HG03108 (cell line): ENCODE measurements around the gene TNFRSF1B.

Experiments
- ATAC-seq: cut with Tn5 transposase; IDR thresholded peaks from one replicate; pipeline ENCODE4 v1.9.1; 2021; ENCODE audit warnings: moderate library complexity; ENCODE audit not compliant: unreplicated experiment

Gene TNFRSF1B

DNA sequence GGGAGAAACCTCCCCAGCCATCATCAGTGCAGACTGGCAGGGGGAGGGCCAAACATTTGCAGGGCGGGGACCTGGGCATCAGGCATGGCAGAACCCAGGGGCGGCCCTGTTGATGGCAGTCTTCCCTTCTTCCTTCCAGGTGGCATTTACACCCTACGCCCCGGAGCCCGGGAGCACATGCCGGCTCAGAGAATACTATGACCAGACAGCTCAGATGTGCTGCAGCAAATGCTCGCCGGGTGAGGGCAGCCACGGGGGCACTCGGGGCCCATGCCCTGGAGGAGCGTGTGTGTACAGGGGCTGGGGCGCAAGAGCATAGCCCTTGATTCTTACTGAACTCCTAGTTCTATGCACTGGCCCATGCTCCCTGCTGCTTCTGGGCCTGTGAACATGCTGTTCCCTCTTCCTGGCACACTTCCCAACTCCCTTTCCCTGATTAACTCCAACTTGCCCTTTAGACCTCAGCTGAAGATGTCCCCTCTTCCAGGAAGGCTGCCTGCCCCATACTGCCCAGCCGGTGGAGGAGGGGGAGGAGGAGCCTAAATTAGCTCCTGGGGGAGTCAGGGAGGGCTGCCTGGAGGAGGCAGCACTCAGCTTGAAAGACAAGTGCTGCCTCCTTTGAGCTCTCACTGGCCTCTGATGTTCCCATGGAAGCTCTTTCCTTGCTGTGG is 22.0 kb downstream of the TNFRSF1B start:
- ATAC-seq, result no peak

DNA sequence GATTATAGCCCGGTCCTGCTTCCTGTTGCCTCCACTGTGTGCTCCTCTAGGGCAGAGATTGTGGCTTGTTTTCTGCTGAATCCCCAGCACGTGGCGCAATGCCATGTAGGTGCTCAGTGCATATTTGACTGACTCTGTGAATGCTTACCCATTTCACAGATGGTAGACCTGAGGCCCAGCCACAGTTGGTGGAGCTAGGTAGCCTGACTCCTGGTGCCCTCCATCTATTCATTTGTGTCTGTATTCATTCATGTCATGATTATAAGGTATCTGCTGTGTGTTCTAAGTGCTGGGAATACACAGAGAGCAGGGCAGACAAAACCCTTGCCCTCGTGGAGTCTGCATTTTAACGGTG is 22.5 kb downstream of the TNFRSF1B start:
- no peak for ATAC-seq

DNA sequence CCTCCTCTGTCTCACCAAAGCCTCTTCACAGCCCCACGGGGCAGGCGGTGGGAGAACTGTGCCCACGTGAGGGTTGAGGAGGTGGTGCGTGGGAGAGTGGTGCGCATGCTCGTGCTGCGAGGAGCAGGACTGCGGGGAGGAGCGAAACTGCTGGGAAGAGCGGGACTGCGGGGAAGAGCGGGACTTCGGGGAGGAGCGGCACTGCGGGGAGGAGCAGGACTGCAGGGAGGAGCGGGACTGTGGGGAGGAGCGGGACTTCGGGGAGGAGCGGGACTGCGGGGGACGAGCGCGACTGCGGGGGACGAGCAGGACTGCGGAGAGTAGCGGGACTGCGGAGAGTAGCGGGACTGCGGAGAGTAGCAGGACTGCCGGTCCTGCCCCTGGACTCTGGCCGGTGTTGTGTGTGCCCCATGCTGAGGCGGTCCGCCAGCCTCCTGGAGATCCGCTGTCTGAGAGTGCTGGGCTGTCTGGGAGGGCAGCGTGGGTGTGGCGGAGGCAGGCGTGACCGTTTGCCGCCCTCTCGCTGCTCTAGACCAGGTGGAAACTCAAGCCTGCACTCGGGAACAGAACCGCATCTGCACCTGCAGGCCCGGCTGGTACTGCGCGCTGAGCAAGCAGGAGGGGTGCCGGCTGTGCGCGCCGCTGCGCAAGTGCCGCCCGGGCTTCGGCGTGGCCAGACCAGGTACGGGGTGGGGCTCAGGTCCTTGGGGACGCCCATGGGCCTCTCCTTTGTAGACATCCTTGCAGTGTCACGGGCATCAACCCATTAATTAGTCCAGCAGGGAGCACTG is 24.6 kb downstream of the TNFRSF1B start:
- no peak for ATAC-seq

DNA sequence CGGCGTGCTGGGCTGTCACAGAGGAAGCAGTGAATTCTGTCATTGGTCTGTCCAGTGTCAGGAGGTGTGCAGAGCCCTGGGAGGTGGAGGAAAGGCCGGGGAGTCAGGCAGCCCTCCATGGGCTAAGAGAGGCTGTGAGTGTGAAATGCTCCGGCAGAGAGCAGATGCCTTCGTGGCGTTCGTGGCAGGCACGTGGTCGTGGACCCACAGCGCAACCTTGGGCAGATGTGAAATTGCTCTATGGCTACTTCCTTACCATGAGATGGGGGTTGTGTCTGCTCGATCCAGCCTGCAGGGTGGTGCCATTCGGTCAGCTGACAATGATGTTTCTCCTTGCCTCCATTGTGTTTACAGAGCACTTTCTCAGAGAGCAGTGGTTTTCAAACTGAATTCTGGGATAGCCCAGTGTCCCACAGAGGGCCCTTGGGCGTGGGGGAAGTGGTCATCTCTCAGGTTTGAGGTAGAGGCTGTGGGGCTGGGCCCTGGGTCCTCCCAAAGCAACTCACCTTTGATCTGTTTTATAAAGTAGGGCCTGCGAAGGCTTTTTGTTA is 27.9 kb downstream of the TNFRSF1B start:
- no peak for ATAC-seq

DNA sequence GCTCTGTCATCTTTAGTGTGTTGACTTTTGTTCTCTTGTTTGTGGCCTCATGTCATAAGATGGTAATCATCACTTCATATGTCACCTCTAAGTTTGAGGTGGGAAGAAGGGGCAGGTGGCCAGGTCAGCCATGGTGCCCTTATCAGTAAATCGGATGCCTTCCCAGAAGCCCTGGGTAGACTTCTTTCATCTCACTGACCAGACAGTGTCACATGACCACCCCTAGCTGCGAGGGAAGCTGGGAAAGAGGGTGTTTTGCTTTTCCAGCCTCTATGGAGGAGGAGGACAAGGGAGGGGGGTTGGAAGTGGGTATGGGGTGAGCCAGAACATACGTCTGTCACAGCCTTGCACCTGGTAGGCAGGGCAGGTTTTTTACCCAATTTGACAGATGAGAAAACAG is 28.6 kb downstream of the TNFRSF1B start:
- no peak for ATAC-seq

DNA sequence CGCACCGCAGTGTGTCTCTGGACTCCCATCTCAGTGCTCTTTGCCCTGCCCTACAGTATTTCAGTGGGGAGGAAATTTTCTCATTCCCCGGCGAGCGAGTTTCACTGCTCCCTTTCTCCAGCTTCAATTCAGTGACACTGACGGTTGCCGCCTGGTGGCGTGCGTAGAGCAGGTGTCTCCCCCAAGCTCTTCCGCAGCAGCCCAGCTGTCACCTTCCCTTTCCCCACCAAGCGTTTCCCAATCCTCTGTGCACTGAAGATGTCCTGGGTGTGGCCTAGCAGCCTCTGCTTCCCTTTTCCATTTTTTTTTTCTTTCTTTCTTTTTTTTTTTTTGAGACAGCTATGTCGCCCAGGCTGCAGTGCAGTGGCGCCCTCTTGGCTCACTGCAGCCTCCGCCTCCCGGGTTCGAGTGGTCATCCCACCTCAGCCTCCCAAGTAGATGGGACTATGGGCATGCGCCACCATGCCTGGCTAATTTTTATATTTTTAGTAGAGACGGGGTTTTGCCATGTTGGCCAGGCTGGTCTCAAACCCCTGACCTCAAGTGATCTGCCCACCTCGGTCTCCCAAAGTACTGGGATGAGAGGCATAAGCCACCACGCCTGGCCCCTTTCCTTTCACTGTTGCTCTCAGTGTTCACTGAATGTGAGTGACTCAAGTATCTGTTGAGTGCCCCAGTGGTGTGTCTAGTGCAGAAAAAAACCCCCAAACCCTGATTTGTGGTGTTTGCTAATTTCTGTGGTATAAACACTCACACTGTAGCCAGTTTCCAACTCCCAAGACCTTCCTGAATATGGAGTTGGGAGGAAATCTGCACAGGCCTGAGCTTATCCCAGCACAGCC is 30.1 kb downstream of the TNFRSF1B start:
- ATAC-seq, result no peak

DNA sequence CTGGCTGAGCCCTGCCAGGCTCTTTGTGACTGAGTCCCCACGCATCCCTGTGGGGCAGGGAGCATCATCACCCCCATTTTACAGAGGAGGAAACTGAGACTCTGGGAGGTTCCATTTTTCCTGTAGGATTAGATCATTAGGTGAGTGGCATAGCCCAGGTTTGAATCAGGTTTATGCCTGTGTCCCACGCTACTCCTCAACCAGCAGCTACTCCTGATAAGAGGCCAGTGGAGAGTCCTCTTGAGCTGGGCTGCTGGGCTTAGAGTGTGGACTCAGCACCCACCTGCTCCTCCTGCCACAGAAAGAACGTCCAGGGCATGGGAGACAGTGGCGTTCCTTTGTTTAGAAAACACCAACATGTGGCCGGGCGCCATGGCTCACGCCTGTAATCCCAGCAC is 30.7 kb downstream of the TNFRSF1B start:
- ATAC-seq, result no peak

DNA sequence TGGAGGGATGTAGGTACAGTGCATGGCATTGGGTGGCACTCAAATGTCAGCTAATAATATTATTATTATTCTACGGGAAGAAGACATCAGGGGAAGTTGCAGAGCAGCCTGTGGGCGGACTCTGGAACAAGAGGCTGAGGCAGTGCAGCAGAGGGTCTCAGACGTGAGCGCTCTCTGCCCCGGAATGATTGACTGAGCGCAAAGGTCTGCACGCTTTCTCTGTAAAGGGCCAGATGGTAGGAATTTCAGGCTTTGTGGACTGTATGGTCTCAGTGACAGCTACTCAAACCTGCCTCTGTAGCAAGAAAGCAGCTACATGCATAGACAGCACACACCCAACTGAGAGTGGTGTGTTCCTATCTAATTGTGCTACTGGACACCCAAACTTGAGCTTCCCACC is 33.4 kb downstream of the TNFRSF1B start:
- no peak for ATAC-seq

DNA sequence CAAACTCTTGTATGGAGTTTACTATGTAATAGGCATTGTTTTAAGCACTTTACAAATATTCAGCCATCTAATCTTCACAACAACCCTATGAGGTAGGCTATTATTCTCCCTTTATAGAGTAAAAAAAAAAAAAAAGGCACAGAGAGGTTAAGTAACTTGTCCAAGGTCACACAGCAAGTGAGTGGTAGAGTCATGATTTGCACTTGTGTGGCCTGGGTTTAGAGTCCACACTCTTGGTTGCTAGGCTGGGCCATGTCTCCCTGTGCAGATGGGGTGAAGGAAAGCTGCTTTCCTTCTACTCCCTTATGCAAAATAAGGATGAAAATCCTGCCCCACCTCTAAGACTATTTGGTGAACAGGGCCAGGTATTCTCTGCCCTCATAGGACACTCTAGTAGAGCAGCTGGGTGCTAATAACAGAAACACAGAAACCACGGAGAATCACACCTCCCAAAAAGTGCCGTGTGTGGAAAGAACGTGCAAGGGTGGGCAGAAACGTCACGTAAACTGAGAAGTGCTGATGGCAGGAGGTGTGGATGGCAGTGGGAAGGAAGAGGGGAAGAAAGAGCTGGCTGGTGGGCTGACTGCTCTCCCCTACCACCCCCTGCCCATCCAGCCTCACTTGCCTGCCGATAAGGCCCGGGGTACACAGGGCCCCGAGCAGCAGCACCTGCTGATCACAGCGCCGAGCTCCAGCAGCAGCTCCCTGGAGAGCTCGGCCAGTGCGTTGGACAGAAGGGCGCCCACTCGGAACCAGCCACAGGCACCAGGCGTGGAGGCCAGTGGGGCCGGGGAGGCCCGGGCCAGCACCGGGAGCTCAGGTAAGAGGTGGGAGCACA is 34.8 kb downstream of the TNFRSF1B start:
- ATAC-seq, result no peak

DNA sequence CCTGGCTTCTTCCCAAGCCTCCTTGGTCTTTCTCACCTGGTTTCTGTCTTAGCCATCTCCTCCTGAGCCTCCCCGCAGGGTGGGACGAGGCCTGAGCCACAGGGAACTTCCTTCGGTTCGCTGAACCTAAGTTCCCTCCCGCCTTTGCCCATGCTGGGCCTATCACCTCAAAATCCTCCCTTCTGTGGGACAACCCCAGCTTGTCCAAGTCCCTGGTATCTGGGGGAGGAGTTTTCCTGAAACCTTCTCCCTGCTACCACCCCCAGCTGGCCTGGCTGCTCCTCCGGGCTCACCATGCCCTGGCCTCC is 35.4 kb downstream of the TNFRSF1B start:
- no peak for ATAC-seq

DNA sequence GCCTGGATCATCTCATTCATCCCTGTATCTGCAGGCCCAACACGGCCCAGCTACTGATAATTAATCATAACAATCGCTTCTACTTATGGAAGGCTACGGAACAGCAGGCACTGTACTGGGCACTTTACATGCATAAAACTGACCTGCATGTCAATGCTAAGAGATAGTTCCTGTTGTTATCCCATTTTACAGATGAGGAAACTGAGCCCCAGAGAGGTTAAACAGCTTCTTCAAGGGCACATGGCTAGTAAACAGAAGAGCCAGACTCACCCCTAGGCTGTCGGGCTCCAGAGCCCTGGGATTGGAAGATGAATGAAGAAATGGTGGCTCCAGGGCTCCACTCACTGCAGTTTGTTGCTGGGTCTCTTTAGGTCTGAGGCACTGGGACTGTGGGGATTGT is 35.8 kb downstream of the TNFRSF1B start:
- no peak for ATAC-seq

DNA sequence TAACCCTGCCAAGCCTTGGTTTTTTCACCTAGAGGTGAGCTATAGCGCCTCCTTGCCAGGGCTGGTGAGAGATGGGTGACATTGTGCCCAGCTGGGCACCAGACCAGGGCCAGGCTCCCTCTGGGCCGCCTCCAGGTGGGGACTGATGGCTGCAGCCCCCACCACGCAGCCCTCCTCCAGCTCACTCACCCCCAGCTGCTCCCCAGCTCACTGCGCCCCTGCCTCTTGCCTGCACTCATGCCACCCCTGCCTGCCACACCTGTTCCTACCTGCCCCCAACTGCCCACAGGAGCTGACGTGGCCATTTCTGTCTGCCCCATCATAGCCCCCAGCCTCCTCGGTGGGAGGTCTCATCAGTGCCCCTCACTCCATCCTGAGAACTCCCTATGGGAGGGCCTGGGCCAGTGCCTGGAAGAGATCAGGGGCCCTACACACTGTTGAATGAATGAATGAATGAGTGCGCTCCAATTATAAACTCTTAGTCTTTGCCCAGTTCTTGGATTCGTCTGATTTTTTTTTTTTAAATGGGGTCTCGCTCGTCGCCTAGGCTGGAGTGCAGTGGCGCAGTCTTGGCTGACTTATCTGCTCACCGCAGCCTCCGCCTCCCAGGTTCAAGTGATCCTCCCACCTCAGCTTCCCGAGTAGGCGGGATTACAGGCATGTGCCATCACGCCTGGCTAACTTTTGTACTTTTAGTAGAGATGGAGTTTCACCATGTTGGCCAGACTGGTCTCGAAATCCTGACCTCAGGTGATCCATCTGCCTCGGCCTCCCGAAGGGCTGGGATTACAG is 36.6 kb downstream of the TNFRSF1B start:
- no peak for ATAC-seq

DNA sequence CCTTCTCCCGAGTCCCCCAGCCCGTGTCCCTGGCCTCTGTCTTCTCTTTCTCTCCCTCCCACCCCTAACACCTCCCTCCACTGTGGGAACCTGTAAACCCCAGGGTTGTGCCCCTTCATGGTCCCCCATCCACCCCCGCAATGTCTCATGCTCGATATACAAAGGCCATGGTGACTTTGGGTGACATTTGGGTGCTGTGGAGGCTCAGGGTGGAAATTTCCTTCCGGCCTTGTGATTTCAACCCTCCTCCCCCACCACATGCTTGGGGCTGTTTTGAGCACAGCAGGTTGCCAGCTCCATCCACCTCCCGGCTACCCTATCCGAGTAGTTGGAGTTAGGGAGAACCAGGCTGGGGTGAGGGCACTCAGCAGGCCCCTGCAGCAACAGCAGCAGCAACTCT is 37.3 kb downstream of the TNFRSF1B start:
- ATAC-seq, result no peak

DNA sequence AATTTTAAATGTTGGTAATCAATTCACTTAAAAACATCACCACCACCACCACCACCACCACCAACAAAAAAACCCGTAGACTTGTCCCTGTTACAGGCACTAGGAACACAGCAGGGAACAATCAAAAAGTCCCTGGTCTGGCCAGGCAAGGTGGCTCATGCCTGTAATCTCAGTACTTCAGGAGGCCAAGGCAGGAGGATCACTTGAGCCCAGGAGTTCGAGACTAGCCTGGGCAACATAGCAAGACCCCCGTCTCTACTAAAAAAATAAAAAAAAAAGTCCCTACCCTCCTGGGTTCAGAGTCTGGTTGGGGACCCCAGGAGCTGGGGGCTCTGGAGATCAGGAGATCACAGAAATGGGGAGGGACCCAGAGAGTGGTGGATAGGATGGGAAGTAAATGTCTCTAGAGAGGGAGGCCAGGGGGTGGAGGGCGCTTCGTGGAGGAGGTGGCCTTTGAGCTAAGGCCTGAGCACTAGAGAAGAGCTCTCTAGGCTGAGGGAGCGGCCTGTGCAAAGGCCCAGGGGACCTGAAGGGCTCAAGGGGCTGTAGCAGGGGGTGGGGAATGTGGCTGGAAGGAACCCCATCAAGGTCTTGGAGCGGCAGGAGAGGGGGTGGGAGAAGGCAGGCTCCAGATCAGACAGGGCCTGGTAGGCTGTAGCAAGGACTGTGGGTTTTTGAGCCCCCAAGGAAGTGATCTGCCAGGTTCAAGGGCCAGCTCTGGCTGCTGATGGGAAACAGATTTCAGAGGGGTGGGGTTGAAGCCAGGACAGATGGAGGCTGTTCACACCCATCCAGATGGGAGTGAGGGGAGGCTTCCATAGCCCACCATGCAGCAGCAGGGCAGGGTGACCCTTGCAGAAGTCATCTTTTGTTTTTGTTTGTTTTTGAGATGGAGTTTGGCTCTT is 38.2 kb downstream of the TNFRSF1B start:
- ATAC-seq, result no peak

DNA sequence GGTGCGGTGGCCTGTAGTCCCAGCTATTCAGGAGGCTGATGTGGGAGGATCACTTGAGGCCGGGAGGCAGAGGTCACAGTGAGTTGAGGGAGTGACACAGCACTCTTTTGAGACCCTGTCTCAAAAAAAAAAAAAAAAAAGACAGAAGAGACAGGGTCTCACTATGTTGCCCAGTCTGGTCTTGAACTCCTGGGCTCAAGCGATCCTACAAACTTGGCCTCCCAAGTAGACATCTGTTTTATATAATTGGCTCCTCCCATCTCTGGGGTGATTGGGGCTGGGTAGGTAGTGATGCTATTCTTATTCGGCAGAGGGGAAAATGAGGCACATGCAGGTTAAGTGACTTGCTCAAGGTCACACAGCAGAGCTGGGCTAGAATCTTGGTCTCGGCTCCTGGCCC is 39.4 kb downstream of the TNFRSF1B start:
- ATAC-seq, result no peak

DNA sequence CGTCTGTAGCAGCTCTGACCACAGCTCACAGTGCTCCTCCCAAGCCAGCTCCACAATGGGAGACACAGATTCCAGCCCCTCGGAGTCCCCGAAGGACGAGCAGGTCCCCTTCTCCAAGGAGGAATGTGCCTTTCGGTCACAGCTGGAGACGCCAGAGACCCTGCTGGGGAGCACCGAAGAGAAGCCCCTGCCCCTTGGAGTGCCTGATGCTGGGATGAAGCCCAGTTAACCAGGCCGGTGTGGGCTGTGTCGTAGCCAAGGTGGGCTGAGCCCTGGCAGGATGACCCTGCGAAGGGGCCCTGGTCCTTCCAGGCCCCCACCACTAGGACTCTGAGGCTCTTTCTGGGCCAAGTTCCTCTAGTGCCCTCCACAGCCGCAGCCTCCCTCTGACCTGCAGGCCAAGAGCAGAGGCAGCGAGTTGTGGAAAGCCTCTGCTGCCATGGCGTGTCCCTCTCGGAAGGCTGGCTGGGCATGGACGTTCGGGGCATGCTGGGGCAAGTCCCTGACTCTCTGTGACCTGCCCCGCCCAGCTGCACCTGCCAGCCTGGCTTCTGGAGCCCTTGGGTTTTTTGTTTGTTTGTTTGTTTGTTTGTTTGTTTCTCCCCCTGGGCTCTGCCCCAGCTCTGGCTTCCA is 40.1 kb downstream of the TNFRSF1B start:
- ATAC-seq, result no peak

DNA sequence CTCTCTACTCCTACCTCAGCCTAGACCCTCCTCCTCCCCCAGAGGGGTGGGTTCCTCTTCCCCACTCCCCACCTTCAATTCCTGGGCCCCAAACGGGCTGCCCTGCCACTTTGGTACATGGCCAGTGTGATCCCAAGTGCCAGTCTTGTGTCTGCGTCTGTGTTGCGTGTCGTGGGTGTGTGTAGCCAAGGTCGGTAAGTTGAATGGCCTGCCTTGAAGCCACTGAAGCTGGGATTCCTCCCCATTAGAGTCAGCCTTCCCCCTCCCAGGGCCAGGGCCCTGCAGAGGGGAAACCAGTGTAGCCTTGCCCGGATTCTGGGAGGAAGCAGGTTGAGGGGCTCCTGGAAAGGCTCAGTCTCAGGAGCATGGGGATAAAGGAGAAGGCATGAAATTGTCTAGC is 41.5 kb downstream of the TNFRSF1B start:
- no peak for ATAC-seq

DNA sequence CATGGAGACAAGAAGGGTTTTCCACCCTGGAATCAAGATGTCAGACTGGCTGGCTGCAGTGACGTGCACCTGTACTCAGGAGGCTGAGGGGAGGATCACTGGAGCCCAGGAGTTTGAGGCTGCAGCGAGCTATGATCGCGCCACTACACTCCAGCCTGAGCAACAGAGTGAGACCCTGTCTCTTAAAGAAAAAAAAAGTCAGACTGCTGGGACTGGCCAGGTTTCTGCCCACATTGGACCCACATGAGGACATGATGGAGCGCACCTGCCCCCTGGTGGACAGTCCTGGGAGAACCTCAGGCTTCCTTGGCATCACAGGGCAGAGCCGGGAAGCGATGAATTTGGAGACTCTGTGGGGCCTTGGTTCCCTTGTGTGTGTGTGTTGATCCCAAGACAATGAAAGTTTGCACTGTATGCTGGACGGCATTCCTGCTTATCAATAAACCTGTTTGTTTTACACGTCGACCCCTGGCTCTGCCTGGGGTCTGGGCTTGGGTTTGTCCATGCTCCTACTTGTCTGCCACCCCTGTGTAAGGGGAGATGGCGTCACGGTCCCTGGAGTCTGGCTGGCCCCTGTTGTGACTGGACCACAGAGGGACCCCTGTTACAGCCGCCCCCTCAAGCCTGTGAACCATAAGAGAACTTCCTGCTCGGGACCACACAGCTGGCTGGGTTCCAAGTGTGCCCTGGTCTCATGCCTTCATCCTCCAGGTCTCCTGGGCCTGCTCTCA is 42.1 kb downstream of the TNFRSF1B start:
- ATAC-seq, result no peak
